ENCODE results near the gene CNGA3. TPM values are rescaled to one million over a fixed set of nuclear protein-coding genes. Genes with fewer than 3 reads are reported as not detected.

CNGA3 gene
- total and polyA plus RNA-seq, 2 of the 8 experiments (the other 6 are each of a cell fraction or from before 2014, with no cell fraction given) = 0.02 TPM; not detected in 1

DNA sequence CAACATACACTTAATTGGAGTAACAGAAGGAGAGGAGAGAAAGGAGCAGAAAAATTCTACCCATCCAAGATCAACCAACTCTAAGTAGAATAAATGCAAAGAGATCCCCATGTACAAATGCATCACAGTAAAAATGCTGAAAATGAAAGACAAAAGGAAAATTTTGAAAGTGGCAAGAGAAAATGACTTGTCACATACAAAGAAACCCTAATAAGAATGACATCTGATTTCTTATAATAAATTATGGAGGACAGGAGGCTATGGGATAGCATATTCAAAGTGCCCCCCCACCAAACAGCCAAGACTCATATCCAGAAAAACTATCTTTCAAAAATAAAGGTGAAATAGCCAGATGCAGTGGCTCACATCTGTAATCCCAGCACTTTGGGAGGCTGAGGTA is 76.2 kb downstream of the CNGA3 start (continued):
- TF ChIP-seq, protein P1, sequence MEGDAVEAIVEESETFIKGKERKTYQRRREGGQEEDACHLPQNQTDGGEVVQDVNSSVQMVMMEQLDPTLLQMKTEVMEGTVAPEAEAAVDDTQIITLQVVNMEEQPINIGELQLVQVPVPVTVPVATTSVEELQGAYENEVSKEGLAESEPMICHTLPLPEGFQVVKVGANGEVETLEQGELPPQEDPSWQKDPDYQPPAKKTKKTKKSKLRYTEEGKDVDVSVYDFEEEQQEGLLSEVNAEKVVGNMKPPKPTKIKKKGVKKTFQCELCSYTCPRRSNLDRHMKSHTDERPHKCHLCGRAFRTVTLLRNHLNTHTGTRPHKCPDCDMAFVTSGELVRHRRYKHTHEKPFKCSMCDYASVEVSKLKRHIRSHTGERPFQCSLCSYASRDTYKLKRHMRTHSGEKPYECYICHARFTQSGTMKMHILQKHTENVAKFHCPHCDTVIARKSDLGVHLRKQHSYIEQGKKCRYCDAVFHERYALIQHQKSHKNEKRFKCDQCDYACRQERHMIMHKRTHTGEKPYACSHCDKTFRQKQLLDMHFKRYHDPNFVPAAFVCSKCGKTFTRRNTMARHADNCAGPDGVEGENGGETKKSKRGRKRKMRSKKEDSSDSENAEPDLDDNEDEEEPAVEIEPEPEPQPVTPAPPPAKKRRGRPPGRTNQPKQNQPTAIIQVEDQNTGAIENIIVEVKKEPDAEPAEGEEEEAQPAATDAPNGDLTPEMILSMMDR (IDR thresholded peaks at IDR 0.05; ENCODE audit: control extremely low read depth in 1 of 3, insufficient read depth in 1 of 3, low read depth in 1 of 3, low read length in 3 of 3) = no peak
- no peak for TF ChIP-seq BRCA1 (IDR thresholded peaks at IDR 0.05; ENCODE audit: low read depth, low read length)
- TF ChIP-seq TEAD4 (IDR thresholded peaks at IDR 0.05; ENCODE audit: low read depth, low read length) = no peak
